Adrenal gland (tissue), 12 donors: ENCODE measurements around the gene POLE. TPM values are rescaled to one million over a fixed set of nuclear protein-coding genes. Genes with fewer than 3 reads are reported as not detected.

Experiments
- DNase-seq, 7 donors: peaks; one replicate each; pipeline ENCODE4 v3.0.0-alpha.2; 2019 to 2020
- H3K27ac ChIP-seq, 5 donors: fragments of 200-600 bp; sonication (generic) in 4 of 5; 1 replicate in 3 of 5; 2 replicates in 2 of 5; pipeline versions ENCODE4 v1.5.1 to v1.8.0; 2016 to 2020; ENCODE audit warnings: mild to moderate bottlenecking in 1 of 5
- H3K27me3 ChIP-seq: fragments of 200-600 bp; 2 replicates; pipeline ENCODE4 v1.8.0; 2021
- H3K36me3 ChIP-seq, 2 donors: fragments of 200-600 bp; replicated peaks in 1 of 2; 1 replicate in 1 of 2; 2 replicates in 1 of 2; pipeline versions ENCODE4 v1.5.1 to v1.8.0; 2018 to 2022
- H3K4me1 ChIP-seq, 2 donors: fragments of 200-600 bp; replicated peaks in 1 of 2; 1 replicate in 1 of 2; 2 replicates in 1 of 2; pipeline versions ENCODE4 v1.5.1 to v1.8.0; 2018 to 2021
- H3K4me3 ChIP-seq, 4 donors: fragments of 200-600 bp; sonication (generic) in 3 of 4; one replicate each; pipeline ENCODE4 v1.5.1; 2016 to 2018
- H3K9me3 ChIP-seq, 3 donors: fragments of 200-600 bp; sonication (generic) in 1 of 3; replicated peaks in 1 of 3; 1 replicate in 2 of 3; 2 replicates in 1 of 3; pipeline versions ENCODE4 v1.5.1 to v1.8.0; 2016 to 2021
- CTCF ChIP-seq, 6 experiments: fragments of 450-650 bp in 4 of 6; fragments of 200-600 bp in 2 of 6; sonication (generic) in 1 of 6; IDR thresholded peaks; 1 replicate in 5 of 6; 2 replicates in 1 of 6; pipeline versions ENCODE4 v1.5.1 to v1.8.0; 2016 to 2021; ENCODE audit warnings: antibody characterized with exemption in 6 of 6, mild to moderate bottlenecking in 2 of 6, moderate library complexity in 1 of 6
- POLR2A ChIP-seq, 2 donors: fragments of 450-650 bp; IDR thresholded peaks; one replicate each; pipeline ENCODE4 v1.6.1; 2017; ENCODE audit warnings: antibody characterized with exemption in 2 of 2, mild to moderate bottlenecking in 2 of 2, moderate library complexity in 1 of 2
- WGBS, 4 donors: extraction: QIAGEN DNeasy Blood & Tissue Kit in 2 of 4; methylation state at CpG; one replicate each; pipeline versions ENCODE4 v1.1.5 to v1.1.7; 2013 to 2017; 5-methylcytosine and 5-hydroxymethylcytosine counted together
- intact Hi-C, 2 donors: fragments of 100-400 bp; cut with DNase I; formaldehyde crosslinking; loops; one replicate each; pipeline versions ENCODE4 v1.14.1 to v1.15.0; 2022 to 2023
- polyA plus RNA-seq, 3 donors: library from polyadenylated mRNA; stranded (reverse); fragments of 200-250 nt in 2 of 3; fragments of 350-450 nt in 1 of 3; fragmentation: Illumina TruSeq in 1 of 3; extraction: RNeasy Lipid Tissue Mini Kit (QIAGEN cat#74804) in 1 of 3; gene quantifications; one replicate each; pipeline ENCODE4 v1.2.3, GENCODE V29; 2013 to 2014
- total RNA-seq, 9 donors: library from RNA; depleted of rRNA in 4 of 9; stranded (reverse); fragments of >200 nt in 4 of 9; fragments of 120-200 nt in 1 of 9; fragmentation: NEBNext Ultra II Directional in 1 of 9; extraction: Animal tissue kit (Norgen Biotek cat#: 25700) in 1 of 9; gene quantifications; one replicate each; pipeline versions ENCODE4 v1.1.0 to v1.2.4, GENCODE V29; 2013 to 2023
- donor health status: healthy with polysubstance abuse.
- donor health status: Bipolar disorder and iron deficiency.
- donor health status: DM: yes; HTN: yes; CAD: no.
- donor health status: DM: no; HTN: no; CAD: no.
- donor health status: DM: no; HTN: no; CAD: no.
- donor health status: DM: yes; HTN: yes; CAD: no.

Gene POLE
- total and polyA plus RNA-seq, 12 donors: 4.0 to 43.2 (median 16.1) TPM

GRCh38 chr12:132719954-132720324, 32.8 kb upstream of the POLE start:
- no peak for TF ChIP-seq CTCF (IDR thresholded peaks at IDR 0.05)
- TF ChIP-seq POLR2A (IDR thresholded peaks at IDR 0.05): no peak
- WGBS, 4 donors: 92 to 98% (median 94%) methylated on average over 12 of the region's 12 CpGs
- H3K4me3 ChIP-seq: no peak overlapping the region
- intact Hi-C loops: no loop called here
- no peaks in the 10 kb centered on the region for H3K9me3 ChIP-seq
- peaks cover 0 to 69% of the 10 kb centered on the region in 2 donors for H3K36me3 ChIP-seq
- H3K27me3 ChIP-seq: no peaks in the 10 kb centered on the region
- H3K4me1 ChIP-seq: peaks cover 0 to 8% of the 10 kb centered on the region in 2 donors
- no peak for DNase-seq
- no peak overlapping the region for H3K27ac ChIP-seq

GRCh38 chr12:132719141-132719953, 32.2 kb upstream of the POLE start:
- 91 to 96% (median 93%) methylated on average over 26 to 31 of the region's 31 CpGs for WGBS, 4 donors
- DNase-seq: no peak
- TF ChIP-seq POLR2A (IDR thresholded peaks at IDR 0.05) (no peak), CTCF (IDR thresholded peaks at IDR 0.05) (no peak)
- intact Hi-C loops: no loop called here
- Histone ChIP-seq H3K36me3 (peaks cover 0 to 64% of the 10 kb centered on the region in 2 donors), H3K27me3 (no peaks in the 10 kb centered on the region), H3K4me3 (no peak overlapping the region), H3K27ac (no peak overlapping the region), H3K9me3 (no peaks in the 10 kb centered on the region), H3K4me1 (peaks cover 0 to 8% of the 10 kb centered on the region in 2 donors)

- no peak for TF ChIP-seq CTCF (IDR thresholded peaks at IDR 0.05)
- no peak for TF ChIP-seq POLR2A (IDR thresholded peaks at IDR 0.05)
- Histone ChIP-seq H3K4me3 (no peak overlapping the region), H3K9me3 (no peaks in the 10 kb centered on the region), H3K4me1 (peaks cover 0 to 2% of the 10 kb centered on the region in 2 donors), H3K36me3 (peaks cover 0 to 57% of the 10 kb centered on the region in 2 donors), H3K27me3 (no peaks in the 10 kb centered on the region), H3K27ac (no peak overlapping the region)
- intact Hi-C loops: no loop called here
- DNase-seq: no peak
- WGBS, 4 donors: 63 to 75% (median 68%) methylated on average over 18 to 21 of the region's 21 CpGs
These were observed 31.5 kb upstream of the POLE start for GRCh38 chr12:132718644-132719043.

- no peaks in the 10 kb centered on the region for H3K9me3 ChIP-seq
- intact Hi-C loops: no loop called here
- H3K4me1 ChIP-seq: no peaks in the 10 kb centered on the region
- no peak for DNase-seq
- TF ChIP-seq CTCF (IDR thresholded peaks at IDR 0.05) (no peak), POLR2A (IDR thresholded peaks at IDR 0.05) (no peak)
- H3K27me3 ChIP-seq: no peaks in the 10 kb centered on the region
- WGBS, 4 donors: 93 to 99% (median 95%) methylated on average over 40 to 61 of the region's 61 CpGs
- H3K4me3 ChIP-seq: no peak overlapping the region
- H3K27ac ChIP-seq: no peak overlapping the region
- H3K36me3 ChIP-seq: peaks cover 0 to 49% of the 10 kb centered on the region in 2 donors
These were observed 30.6 kb upstream of the POLE start for GRCh38 chr12:132717531-132718387.
